PC-3 (cell line): ENCODE results near the gene CORT.

Source experiments
- CTCF ChIP-seq: fragments of 300-600 bp; sonication (generic); conservative IDR thresholded peaks from 2 replicates; pipeline ENCODE4 v1.5.1; 2017; ENCODE audit warnings: antibody characterized with exemption, low read depth, mild to moderate bottlenecking, low read length
- EZH2 ChIP-seq: fragments of 300-600 bp; sonication (generic); IDR thresholded peaks from one replicate; pipeline ENCODE4 v1.6.1; 2017; ENCODE audit warnings: antibody characterized with exemption, mild to moderate bottlenecking, low read length; ENCODE audit not compliant: unreplicated experiment
- EZH2phosphoT487 ChIP-seq: fragments of 300-600 bp; sonication (generic); IDR thresholded peaks from 2 replicates; pipeline ENCODE4 v1.6.1; 2018; ENCODE audit warnings: mild to moderate bottlenecking, antibody characterized with exemption, low read length, borderline replicate concordance

- no peak for TF ChIP-seq CTCF
- TF ChIP-seq EZH2: no peak
- TF ChIP-seq EZH2phosphoT487: no peak
Observed at GRCh38 chr1:10495475-10495817, 45.6 kb downstream of the CORT start.
